ENCODE measurements around the gene FGFR2.

Gene FGFR2

GRCh38 chr10:121610798-121611323, 12.6 kb upstream of the FGFR2 start:
- TF ChIP-seq, protein P1, sequence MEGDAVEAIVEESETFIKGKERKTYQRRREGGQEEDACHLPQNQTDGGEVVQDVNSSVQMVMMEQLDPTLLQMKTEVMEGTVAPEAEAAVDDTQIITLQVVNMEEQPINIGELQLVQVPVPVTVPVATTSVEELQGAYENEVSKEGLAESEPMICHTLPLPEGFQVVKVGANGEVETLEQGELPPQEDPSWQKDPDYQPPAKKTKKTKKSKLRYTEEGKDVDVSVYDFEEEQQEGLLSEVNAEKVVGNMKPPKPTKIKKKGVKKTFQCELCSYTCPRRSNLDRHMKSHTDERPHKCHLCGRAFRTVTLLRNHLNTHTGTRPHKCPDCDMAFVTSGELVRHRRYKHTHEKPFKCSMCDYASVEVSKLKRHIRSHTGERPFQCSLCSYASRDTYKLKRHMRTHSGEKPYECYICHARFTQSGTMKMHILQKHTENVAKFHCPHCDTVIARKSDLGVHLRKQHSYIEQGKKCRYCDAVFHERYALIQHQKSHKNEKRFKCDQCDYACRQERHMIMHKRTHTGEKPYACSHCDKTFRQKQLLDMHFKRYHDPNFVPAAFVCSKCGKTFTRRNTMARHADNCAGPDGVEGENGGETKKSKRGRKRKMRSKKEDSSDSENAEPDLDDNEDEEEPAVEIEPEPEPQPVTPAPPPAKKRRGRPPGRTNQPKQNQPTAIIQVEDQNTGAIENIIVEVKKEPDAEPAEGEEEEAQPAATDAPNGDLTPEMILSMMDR (IDR thresholded peaks at IDR 0.05; ENCODE audit: insufficient read depth, missing control alignments) = no peak
- FAIRE-seq (no peak), DNase-seq (ENCODE audit: insufficient read length, low spot score) (no peak)

- TF ChIP-seq, protein P1 (IDR thresholded peaks at IDR 0.05; ENCODE audit: insufficient read depth, missing control alignments) = no peak
- no peak for FAIRE-seq
- DNase-seq (ENCODE audit: insufficient read length, low spot score) = no peak
Observed at GRCh38 chr10:121609426-121610380, 11.5 kb upstream of the FGFR2 start.

GRCh38 chr10:121608469-121609190, 10.4 kb upstream of the FGFR2 start:
- FAIRE-seq = no peak
- TF ChIP-seq, protein P1 (IDR thresholded peaks at IDR 0.05; ENCODE audit: insufficient read depth, missing control alignments) = peak; percentile 72
- DNase-seq (ENCODE audit: insufficient read length, low spot score) = peak; percentile 40

- FAIRE-seq (no peak), DNase-seq (ENCODE audit: insufficient read length, low spot score) (no peak)
- TF ChIP-seq, protein P1 (IDR thresholded peaks at IDR 0.05; ENCODE audit: insufficient read depth, missing control alignments) = no peak
Observed at GRCh38 chr10:121607310-121608055, 9.2 kb upstream of the FGFR2 start.

GRCh38 chr10:121605708-121606107, 7.5 kb upstream of the FGFR2 start:
- FAIRE-seq = no peak
- no peak for DNase-seq (ENCODE audit: insufficient read length, low spot score)
- TF ChIP-seq, protein P1 (IDR thresholded peaks at IDR 0.05; ENCODE audit: insufficient read depth, missing control alignments) = no peak

- FAIRE-seq (no peak), DNase-seq (ENCODE audit: insufficient read length, low spot score) (no peak)
- TF ChIP-seq, protein P1 (IDR thresholded peaks at IDR 0.05; ENCODE audit: insufficient read depth, missing control alignments) = no peak
Observed at GRCh38 chr10:121601458-121601857, 3.2 kb upstream of the FGFR2 start.
